Activated T-cell treated with anti-CD3 and anti-CD28 coated beads, Interleukin-2, amount 50 U/mL, for 24 hours (primary cell): ENCODE data around the gene PRMT7.

ENCODE experiments used
- DNase-seq: peaks from one replicate; pipeline ENCODE4 v3.0.0-alpha.2; 2020
- H3K27ac Mint-ChIP-seq: 2 replicates; pipeline ENCODE4 v1.8.0; 2020; ENCODE audit warnings: mild to moderate bottlenecking, mixed read lengths
- H3K27me3 Mint-ChIP-seq: 2 replicates; pipeline ENCODE4 v1.8.0; 2020; ENCODE audit warnings: mixed read lengths
- H3K36me3 Mint-ChIP-seq: 2 replicates; pipeline ENCODE4 v1.8.0; 2020; ENCODE audit warnings: low read depth, mixed read lengths
- H3K4me1 Mint-ChIP-seq: 2 replicates; pipeline ENCODE4 v1.8.0; 2020; ENCODE audit warnings: low read depth, mixed read lengths
- H3K4me3 Mint-ChIP-seq: 2 replicates; pipeline ENCODE4 v1.8.0; 2020; ENCODE audit warnings: mild to moderate bottlenecking, moderate library complexity, mixed read lengths
- H3K9me3 Mint-ChIP-seq: 2 replicates; pipeline ENCODE4 v1.8.0; 2020; ENCODE audit warnings: mixed read lengths

Gene PRMT7

GRCh38 chr16:68275611-68276191 lies 35.1 kb upstream of the PRMT7 start:
- no peak for DNase-seq
- Mint-ChIP-seq H3K27ac (peak overlapping the region; percentile 95), H3K27me3 (no peaks in the 10 kb centered on the region), H3K36me3 (peaks cover 83% of the 10 kb centered on the region), H3K4me3 (peak overlapping the region; percentile 19), H3K4me1 (peaks cover 72% of the 10 kb centered on the region), H3K9me3 (no peaks in the 10 kb centered on the region)

- no peak overlapping the region for H3K4me3 Mint-ChIP-seq
These were observed 34.6 kb upstream of the PRMT7 start for GRCh38 chr16:68276223-68276622.

GRCh38 chr16:68279726-68280558 lies 30.9 kb upstream of the PRMT7 start:
- Mint-ChIP-seq H3K4me1 (peaks cover 72% of the 10 kb centered on the region), H3K4me3 (no peak overlapping the region), H3K27me3 (no peaks in the 10 kb centered on the region), H3K36me3 (peaks cover 84% of the 10 kb centered on the region), H3K9me3 (no peaks in the 10 kb centered on the region), H3K27ac (peak overlapping the region; percentile 81)
- DNase-seq: no peak

More at GRCh38 chr16:68276223-68276622, 34.6 kb upstream of the PRMT7 start:
- Mint-ChIP-seq H3K4me1 (peaks cover 72% of the 10 kb centered on the region), H3K9me3 (no peaks in the 10 kb centered on the region), H3K27ac (peak overlapping the region; percentile 95), H3K27me3 (no peaks in the 10 kb centered on the region), H3K36me3 (peaks cover 83% of the 10 kb centered on the region)
- no peak for DNase-seq

- peaks cover 73% of the 10 kb centered on the region for H3K4me1 Mint-ChIP-seq
- no peaks in the 10 kb centered on the region for H3K9me3 Mint-ChIP-seq
- peak overlapping the region; percentile 92 for H3K27ac Mint-ChIP-seq
- no peaks in the 10 kb centered on the region for H3K27me3 Mint-ChIP-seq
- peaks cover 81% of the 10 kb centered on the region for H3K36me3 Mint-ChIP-seq
- no peak overlapping the region for H3K4me3 Mint-ChIP-seq
- no peak for DNase-seq
These were observed 29.3 kb upstream of the PRMT7 start for GRCh38 chr16:68281368-68282063.

- Mint-ChIP-seq H3K36me3 (peaks cover 80% of the 10 kb centered on the region), H3K27me3 (no peaks in the 10 kb centered on the region), H3K9me3 (no peaks in the 10 kb centered on the region), H3K4me1 (peaks cover 75% of the 10 kb centered on the region), H3K27ac (peak overlapping the region; percentile 92), H3K4me3 (no peak overlapping the region)
- DNase-seq: no peak
These were observed 28.8 kb upstream of the PRMT7 start for GRCh38 chr16:68282064-68282452.

GRCh38 chr16:68283346-68283745 lies 27.5 kb upstream of the PRMT7 start:
- Mint-ChIP-seq H3K4me1 (peaks cover 88% of the 10 kb centered on the region), H3K27ac (peak overlapping the region; percentile 92), H3K36me3 (peaks cover 88% of the 10 kb centered on the region), H3K27me3 (no peaks in the 10 kb centered on the region), H3K9me3 (no peaks in the 10 kb centered on the region), H3K4me3 (peak overlapping the region; percentile 24)
- DNase-seq: no peak

- H3K36me3 Mint-ChIP-seq: peaks cover 89% of the 10 kb centered on the region
- no peak for DNase-seq
- H3K4me1 Mint-ChIP-seq: peaks cover 93% of the 10 kb centered on the region
- H3K9me3 Mint-ChIP-seq: no peaks in the 10 kb centered on the region
- H3K27ac Mint-ChIP-seq: peak overlapping the region; percentile 92
- H3K27me3 Mint-ChIP-seq: no peaks in the 10 kb centered on the region
- peak overlapping the region; percentile 24 for H3K4me3 Mint-ChIP-seq
These were observed 26.8 kb upstream of the PRMT7 start for GRCh38 chr16:68283801-68284598.

- H3K27ac Mint-ChIP-seq: peak overlapping the region; percentile 92
- H3K9me3 Mint-ChIP-seq: no peaks in the 10 kb centered on the region
- H3K27me3 Mint-ChIP-seq: no peaks in the 10 kb centered on the region
- peaks cover 89% of the 10 kb centered on the region for H3K36me3 Mint-ChIP-seq
- no peak for DNase-seq
- peak overlapping the region; percentile 24 for H3K4me3 Mint-ChIP-seq
- H3K4me1 Mint-ChIP-seq: peaks cover 94% of the 10 kb centered on the region
These were observed 26.0 kb upstream of the PRMT7 start for GRCh38 chr16:68284847-68285246.

- peak overlapping the region; percentile 56 for H3K4me3 Mint-ChIP-seq
- peaks cover 92% of the 10 kb centered on the region for H3K36me3 Mint-ChIP-seq
These were observed 25.1 kb upstream of the PRMT7 start for GRCh38 chr16:68285683-68286082.

GRCh38 chr16:68286153-68287074 lies 24.4 kb upstream of the PRMT7 start:
- Mint-ChIP-seq H3K27ac (peak overlapping the region; percentile 92), H3K4me1 (peaks cover 97% of the 10 kb centered on the region), H3K27me3 (no peaks in the 10 kb centered on the region), H3K4me3 (peak overlapping the region; percentile 56), H3K36me3 (peaks cover 92% of the 10 kb centered on the region), H3K9me3 (no peaks in the 10 kb centered on the region)
- no peak for DNase-seq

More at GRCh38 chr16:68285683-68286082, 25.1 kb upstream of the PRMT7 start:
- H3K4me1 Mint-ChIP-seq: peaks cover 97% of the 10 kb centered on the region
- H3K27me3 Mint-ChIP-seq: no peaks in the 10 kb centered on the region
- no peaks in the 10 kb centered on the region for H3K9me3 Mint-ChIP-seq
- peak overlapping the region; percentile 92 for H3K27ac Mint-ChIP-seq
- DNase-seq: no peak

GRCh38 chr16:68287276-68288251 lies 23.3 kb upstream of the PRMT7 start:
- H3K27me3 Mint-ChIP-seq: no peaks in the 10 kb centered on the region
- H3K36me3 Mint-ChIP-seq: peaks cover 91% of the 10 kb centered on the region
- H3K9me3 Mint-ChIP-seq: no peaks in the 10 kb centered on the region
- peaks cover 95% of the 10 kb centered on the region for H3K4me1 Mint-ChIP-seq
- peak overlapping the region; percentile 40 for H3K4me3 Mint-ChIP-seq
- H3K27ac Mint-ChIP-seq: peak overlapping the region; percentile 92
- DNase-seq: peak; percentile 47

GRCh38 chr16:68288252-68288650 lies 22.6 kb upstream of the PRMT7 start:
- peaks cover 90% of the 10 kb centered on the region for H3K36me3 Mint-ChIP-seq
- no peaks in the 10 kb centered on the region for H3K27me3 Mint-ChIP-seq
- H3K27ac Mint-ChIP-seq: peak overlapping the region; percentile 92
- H3K4me3 Mint-ChIP-seq: peak overlapping the region; percentile 40
- no peak for DNase-seq
- H3K4me1 Mint-ChIP-seq: peaks cover 93% of the 10 kb centered on the region
- H3K9me3 Mint-ChIP-seq: no peaks in the 10 kb centered on the region
